HepG2 (cell line): Measurements from ENCODE around the gene ZNF132. TPM values are rescaled to one million over a fixed set of nuclear protein-coding genes. Genes with fewer than 3 reads are reported as not detected.

Experiments
- CENPX ChIP-seq: sonication (generic); formaldehyde crosslinking; IDR thresholded peaks from 2 replicates; pipeline ENCODE4 v1.9.0; 2021; ENCODE audit warnings: mild to moderate bottlenecking, missing genetic modification reagents, moderate library complexity
- CREBL2 ChIP-seq: sonication (generic); formaldehyde crosslinking; IDR thresholded peaks from 2 replicates; pipeline ENCODE4 v1.8.1; 2023; ENCODE audit warnings: missing genetic modification reagents, mild to moderate bottlenecking, borderline replicate concordance
- IRX3 ChIP-seq: sonication (generic); formaldehyde crosslinking; IDR thresholded peaks from 2 replicates; pipeline ENCODE4 v1.8.1; 2023; ENCODE audit warnings: mild to moderate bottlenecking, low read depth, missing genetic modification reagents, borderline replicate concordance
- NR2F2 ChIP-seq: IDR thresholded peaks from 2 replicates; pipeline ENCODE4 v1.6.1; 2012; ENCODE audit warnings: low read depth, inconsistent platforms, borderline replicate concordance
- PHF20 ChIP-seq: sonication (generic); formaldehyde crosslinking; IDR thresholded peaks from 2 replicates; pipeline ENCODE4 v1.5.0; 2020; ENCODE audit warnings: mild to moderate bottlenecking, missing genetic modification reagents
- POLR2AphosphoS2 ChIP-seq: IDR thresholded peaks from 2 replicates; pipeline ENCODE4 v1.6.1; 2011; ENCODE audit warnings: low read depth, low read length, improper control_type of control experiment
- PREB ChIP-seq: sonication (generic); formaldehyde crosslinking; IDR thresholded peaks from 2 replicates; pipeline ENCODE4 v1.4.0; 2020; ENCODE audit warnings: missing genetic modification reagents
- REL ChIP-seq: sonication (generic); formaldehyde crosslinking; conservative IDR thresholded peaks from 2 replicates; pipeline ENCODE4 v1.8.0; 2022; ENCODE audit warnings: mild to moderate bottlenecking, missing genetic modification reagents, moderate library complexity
- SOX6 ChIP-seq, 2 experiments: fragments of 450-650 bp in 1 of 2; sonication (generic) in 1 of 2; formaldehyde crosslinking in 1 of 2; IDR thresholded peaks; 2 replicates each; pipeline versions ENCODE4 v1.4.0 to v1.6.1; 2017 to 2020; ENCODE audit warnings: antibody characterized with exemption in 1 of 2, mild to moderate bottlenecking in 1 of 2, missing genetic modification reagents in 1 of 2
- ZBTB37 ChIP-seq: sonication (generic); formaldehyde crosslinking; IDR thresholded peaks from 2 replicates; pipeline ENCODE4 v1.4.0; 2020; ENCODE audit warnings: mild to moderate bottlenecking, missing genetic modification reagents
- ZNF850 ChIP-seq: sonication (generic); formaldehyde crosslinking; conservative IDR thresholded peaks from 2 replicates; pipeline ENCODE4 v1.9.0; 2021; ENCODE audit warnings: mild to moderate bottlenecking, missing genetic modification reagents
- polyA plus RNA-seq, 8 experiments: library from polyadenylated mRNA; depleted of rRNA in 3 of 8; stranded (reverse) in 7 of 8; unstranded in 1 of 8; fragments of >200 nt; fragmentation: Illumina TruSeq in 4 of 8; extraction: Trizol in 4 of 8; gene quantifications; 2 replicates each; pipeline versions ENCODE4 v1.2.1 to v1.2.3, GENCODE V29; 2011 to 2016; ENCODE audit warnings: low read depth in 4 of 8, missing spikeins in 1 of 8, mixed read lengths in 1 of 8; ENCODE audit not compliant: insufficient read depth in 1 of 8
- total RNA-seq, 5 experiments: library from RNA; depleted of rRNA; stranded (reverse); fragments of >200 nt; fragmentation: Illumina TruSeq; extraction: Trizol; gene quantifications; 2 replicates each; pipeline ENCODE4 v1.2.3, GENCODE V29; 2016; ENCODE audit warnings: low read depth in 1 of 5
- TF ChIP-seq, protein P1 (sequence below), 2 experiments: fragments of 450-650 bp in 1 of 2; sonication (generic) in 1 of 2; formaldehyde crosslinking in 1 of 2; IDR thresholded peaks; 2 replicates each; pipeline versions ENCODE4 v1.6.1 to v1.8.0; 2016 to 2022; ENCODE audit warnings: antibody characterized with exemption in 1 of 2, mild to moderate bottlenecking in 1 of 2, missing genetic modification reagents in 1 of 2
- TF ChIP-seq, protein P2 (sequence below): sonication (generic); formaldehyde crosslinking; IDR thresholded peaks from 2 replicates; pipeline ENCODE4 v1.5.0; 2020; ENCODE audit warnings: missing genetic modification reagents

ZNF132 gene
- total and polyA plus RNA-seq, 2 of the 13 experiments (the other 11 are each of a cell fraction or from before 2014, with no cell fraction given), result not detected

DNA sequence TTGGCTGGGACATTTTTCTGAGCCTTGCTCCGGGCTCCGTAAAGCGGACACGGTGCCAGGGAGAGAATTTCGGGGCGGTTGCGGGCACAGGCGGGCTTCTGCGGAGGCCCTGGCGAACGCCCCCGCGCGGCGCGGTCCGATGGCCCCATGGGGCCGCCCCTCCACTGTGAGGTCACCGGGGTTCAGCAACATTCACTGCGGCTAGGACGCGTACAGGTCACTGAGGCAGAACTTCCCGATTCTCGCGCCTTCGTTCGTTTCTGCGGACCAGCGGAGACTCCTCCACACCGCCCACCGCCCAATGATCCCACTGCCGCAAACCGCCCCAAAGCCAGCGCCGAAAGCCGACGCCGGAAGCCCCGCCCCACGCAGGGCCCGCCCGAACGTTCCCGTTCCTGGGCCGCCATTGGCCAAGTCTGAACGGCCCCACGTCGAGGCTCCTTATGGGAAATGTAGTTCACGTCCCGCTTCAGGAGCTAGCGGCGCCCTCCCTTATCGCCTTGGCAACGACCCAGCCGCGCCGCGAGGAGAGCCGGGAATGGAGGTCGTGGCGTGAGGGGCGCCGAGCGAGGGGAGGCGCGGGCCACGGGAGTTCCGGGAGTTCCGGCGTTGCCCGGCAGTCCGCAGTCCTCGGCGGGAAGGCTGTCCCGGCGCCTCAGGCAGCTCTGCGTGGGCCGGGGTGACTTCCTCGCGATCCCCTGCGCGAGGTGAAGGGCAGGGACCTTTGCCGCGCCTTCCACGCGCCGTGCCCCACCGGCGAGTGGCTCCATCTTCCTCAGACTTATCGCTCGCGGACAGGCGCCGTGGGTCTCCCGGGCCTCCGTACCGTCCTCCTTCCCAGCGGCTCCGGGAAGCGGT lies 31.6 kb downstream of the ZNF132 start, which contains the start of gene ZNF584 (continued):
- TF ChIP-seq ZBTB37 (no peak), ZNF850 (CRISPR knock-in tag) (peak; percentile 91; the same call in 1 of the 2 replicates), SOX6 (IDR thresholded peaks at IDR 0.05) (no peak), SOX6 (CRISPR knock-in tag; IDR thresholded peaks at IDR 0.05) (peak; percentile 52), NR2F2 (no peak; the same call in 1 of the 2 replicates), REL (CRISPR knock-in tag) (no peak), PREB (CRISPR knock-in tag) (no peak), PHF20 (CRISPR knock-in tag) (peak; percentile 69), POLR2AphosphoS2 (no peak), CENPX (CRISPR knock-in tag) (no peak), CREBL2 (CRISPR knock-in tag) (no peak; the same call in 1 of the 2 replicates), IRX3 (CRISPR knock-in tag) (0 out of 2 replicates have a peak, but pooled peaks have one; percentile 66)
- TF ChIP-seq, protein P1, sequence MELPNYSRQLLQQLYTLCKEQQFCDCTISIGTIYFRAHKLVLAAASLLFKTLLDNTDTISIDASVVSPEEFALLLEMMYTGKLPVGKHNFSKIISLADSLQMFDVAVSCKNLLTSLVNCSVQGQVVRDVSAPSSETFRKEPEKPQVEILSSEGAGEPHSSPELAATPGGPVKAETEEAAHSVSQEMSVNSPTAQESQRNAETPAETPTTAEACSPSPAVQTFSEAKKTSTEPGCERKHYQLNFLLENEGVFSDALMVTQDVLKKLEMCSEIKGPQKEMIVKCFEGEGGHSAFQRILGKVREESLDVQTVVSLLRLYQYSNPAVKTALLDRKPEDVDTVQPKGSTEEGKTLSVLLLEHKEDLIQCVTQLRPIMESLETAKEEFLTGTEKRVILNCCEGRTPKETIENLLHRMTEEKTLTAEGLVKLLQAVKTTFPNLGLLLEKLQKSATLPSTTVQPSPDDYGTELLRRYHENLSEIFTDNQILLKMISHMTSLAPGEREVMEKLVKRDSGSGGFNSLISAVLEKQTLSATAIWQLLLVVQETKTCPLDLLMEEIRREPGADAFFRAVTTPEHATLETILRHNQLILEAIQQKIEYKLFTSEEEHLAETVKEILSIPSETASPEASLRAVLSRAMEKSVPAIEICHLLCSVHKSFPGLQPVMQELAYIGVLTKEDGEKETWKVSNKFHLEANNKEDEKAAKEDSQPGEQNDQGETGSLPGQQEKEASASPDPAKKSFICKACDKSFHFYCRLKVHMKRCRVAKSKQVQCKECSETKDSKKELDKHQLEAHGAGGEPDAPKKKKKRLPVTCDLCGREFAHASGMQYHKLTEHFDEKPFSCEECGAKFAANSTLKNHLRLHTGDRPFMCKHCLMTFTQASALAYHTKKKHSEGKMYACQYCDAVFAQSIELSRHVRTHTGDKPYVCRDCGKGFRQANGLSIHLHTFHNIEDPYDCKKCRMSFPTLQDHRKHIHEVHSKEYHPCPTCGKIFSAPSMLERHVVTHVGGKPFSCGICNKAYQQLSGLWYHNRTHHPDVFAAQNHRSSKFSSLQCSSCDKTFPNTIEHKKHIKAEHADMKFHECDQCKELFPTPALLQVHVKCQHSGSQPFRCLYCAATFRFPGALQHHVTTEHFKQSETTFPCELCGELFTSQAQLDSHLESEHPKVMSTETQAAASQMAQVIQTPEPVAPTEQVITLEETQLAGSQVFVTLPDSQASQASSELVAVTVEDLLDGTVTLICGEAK (IDR thresholded peaks at IDR 0.05), result no peak
- TF ChIP-seq, protein P1 (CRISPR knock-in tag; IDR thresholded peaks at IDR 0.05), result 0 out of 2 replicates have a peak, but pooled peaks have one; percentile 14
- TF ChIP-seq, protein P2, sequence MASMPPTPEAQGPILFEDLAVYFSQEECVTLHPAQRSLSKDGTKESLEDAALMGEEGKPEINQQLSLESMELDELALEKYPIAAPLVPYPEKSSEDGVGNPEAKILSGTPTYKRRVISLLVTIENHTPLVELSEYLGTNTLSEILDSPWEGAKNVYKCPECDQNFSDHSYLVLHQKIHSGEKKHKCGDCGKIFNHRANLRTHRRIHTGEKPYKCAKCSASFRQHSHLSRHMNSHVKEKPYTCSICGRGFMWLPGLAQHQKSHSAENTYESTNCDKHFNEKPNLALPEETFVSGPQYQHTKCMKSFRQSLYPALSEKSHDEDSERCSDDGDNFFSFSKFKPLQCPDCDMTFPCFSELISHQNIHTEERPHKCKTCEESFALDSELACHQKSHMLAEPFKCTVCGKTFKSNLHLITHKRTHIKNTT (CRISPR knock-in tag), result no peak
